Stimulated activated CD4-positive, alpha-beta T cell treated with anti-CD3 and anti-CD28 coated beads, Interleukin-4, amount 100 ng/mL, for 1 hour (primary cell): ENCODE results near the gene TRPV3.
"Not testable (repeated sequence)": the region's sequence is repeated elsewhere in the genome, so short reads cannot be mapped to it uniquely, and the experiment has no call there.

Experiments used
- DNase-seq: peaks from one replicate; pipeline ENCODE4 v3.0.0-alpha.2; 2020

Gene TRPV3

GRCh38 chr17:3466355-3466754, 91.3 kb downstream of the TRPV3 start:
- not testable (repeated sequence) for DNase-seq
